Upper lobe of left lung (tissue), 6 donors: ENCODE data around the gene PSAP. TPM values are rescaled to one million over a fixed set of nuclear protein-coding genes. Genes with fewer than 3 reads are reported as not detected.
"Not testable (repeated sequence)": the region's sequence is repeated elsewhere in the genome, so short reads cannot be mapped to it uniquely, and the experiment has no call there.

Source experiments
- ATAC-seq, 2 donors: fragments of 200-7000 bp; cut with Tn5 transposase; one replicate each; pipeline ENCODE4 v1.9.1; 2022; ENCODE audit warnings: mild to moderate bottlenecking in 2 of 2, moderate library complexity in 2 of 2; ENCODE audit not compliant: low FRiP score in 2 of 2
- DNase-seq, 2 donors: peaks; one replicate each; pipeline ENCODE4 v3.0.0-alpha.2; 2019 to 2020
- H3K27ac ChIP-seq, 4 donors: fragments of 200-600 bp; sonication (generic); one replicate each; pipeline ENCODE4 v1.5.1; 2016 to 2019
- H3K27me3 ChIP-seq, 4 donors: fragments of 200-600 bp; sonication (generic); one replicate each; pipeline ENCODE4 v1.5.1; 2017 to 2019
- H3K36me3 ChIP-seq, 4 donors: fragments of 200-600 bp; sonication (generic); one replicate each; pipeline ENCODE4 v1.5.1; 2016 to 2019
- H3K4me1 ChIP-seq, 4 donors: fragments of 200-600 bp; sonication (generic); one replicate each; pipeline ENCODE4 v1.5.1; 2018 to 2019
- H3K4me3 ChIP-seq, 4 donors: fragments of 200-600 bp; sonication (generic); one replicate each; pipeline ENCODE4 v1.5.1; 2017 to 2019; ENCODE audit warnings: mild to moderate bottlenecking in 2 of 4, moderate library complexity in 1 of 4
- H3K9me3 ChIP-seq, 4 donors: fragments of 200-600 bp; sonication (generic); one replicate each; pipeline ENCODE4 v1.5.1; 2018 to 2019
- CTCF ChIP-seq, 6 experiments: fragments of 450-650 bp in 4 of 6; fragments of 200-600 bp in 2 of 6; sonication (generic) in 2 of 6; IDR thresholded peaks; one replicate each; pipeline ENCODE4 v1.5.1; 2016 to 2019; ENCODE audit warnings: antibody characterized with exemption in 6 of 6
- EP300 ChIP-seq, 4 donors: sonication (generic); formaldehyde crosslinking; IDR thresholded peaks; one replicate each; pipeline ENCODE4 v1.5.1; 2017; ENCODE audit warnings: antibody characterized with exemption in 4 of 4, control low read depth in 2 of 4
- POLR2A ChIP-seq, 4 donors: fragments of 450-650 bp; IDR thresholded peaks; one replicate each; pipeline ENCODE4 v1.5.1; 2016 to 2017; ENCODE audit warnings: antibody characterized with exemption in 4 of 4, mild to moderate bottlenecking in 2 of 4
- POLR2AphosphoS5 ChIP-seq, 2 donors: sonication (generic); formaldehyde crosslinking; IDR thresholded peaks; one replicate each; pipeline ENCODE4 v1.5.1; 2017; ENCODE audit warnings: antibody characterized with exemption in 2 of 2
- WGBS, 2 donors: methylation state at CpG; one replicate each; pipeline ENCODE4 v1.1.5; 2017 to 2018; 5-methylcytosine and 5-hydroxymethylcytosine counted together
- total RNA-seq, 6 donors: library from RNA; depleted of rRNA in 4 of 6; stranded (reverse); fragments of >200 nt in 4 of 6; gene quantifications; one replicate each; pipeline versions ENCODE4 v1.1.0 to v1.2.1, GENCODE V29; 2016 to 2021
- donor health status: DM: no; HTN: no; CAD: no; lungs with moderate emphysema.
- donor health status: DM: no; HTN: yes; CAD: no; lungs with severe emphysema.

PSAP gene
- total RNA-seq, 6 donors from 2014 or later, result 776 to 2,056 (median 1,236) TPM

- Histone ChIP-seq H3K27me3 (no peaks in the 10 kb centered on the region), H3K4me3 (peak overlapping the region in 3 of 4 donors; percentile 41 to 53 (median 52)), H3K9me3 (no peaks in the 10 kb centered on the region), H3K27ac (peak overlapping the region; percentile 77 to 83 (median 80)), H3K4me1 (peaks cover 13 to 29% (median 21%) of the 10 kb centered on the region in 4 donors), H3K36me3 (no peaks in the 10 kb centered on the region)
- ATAC-seq (no peak), DNase-seq (no peak)
- 64% methylated on average over 8 of the region's 8 CpGs for whole genome bisulfite sequencing, 2 donors
- TF ChIP-seq EP300 (IDR thresholded peaks at IDR 0.05) (no peak), POLR2AphosphoS5 (IDR thresholded peaks at IDR 0.05) (no peak), POLR2A (IDR thresholded peaks at IDR 0.05) (no peak), CTCF (IDR thresholded peaks at IDR 0.05) (no peak)
Observed at GRCh38 chr10:71888248-71888622, 37.2 kb upstream of the PSAP start.

GRCh38 chr10:71887743-71888142 lies 36.7 kb upstream of the PSAP start:
- ATAC-seq (no peak), DNase-seq (no peak)
- no peaks in the 10 kb centered on the region for H3K9me3 ChIP-seq
- no peaks in the 10 kb centered on the region for H3K27me3 ChIP-seq
- TF ChIP-seq POLR2AphosphoS5 (IDR thresholded peaks at IDR 0.05), result no peak
- TF ChIP-seq CTCF (IDR thresholded peaks at IDR 0.05), result no peak
- TF ChIP-seq POLR2A (IDR thresholded peaks at IDR 0.05), result no peak
- TF ChIP-seq EP300 (IDR thresholded peaks at IDR 0.05), result no peak
- peaks cover 13 to 30% (median 21%) of the 10 kb centered on the region in 4 donors for H3K4me1 ChIP-seq
- no peaks in the 10 kb centered on the region for H3K36me3 ChIP-seq
- 74 to 83% methylated on average over 4 of the region's 4 CpGs for whole genome bisulfite sequencing, 2 donors
- H3K4me3 ChIP-seq, result no peak overlapping the region
- peak overlapping the region in 3 of 4 donors; percentile 77 to 83 (median 80) for H3K27ac ChIP-seq

- WGBS, 2 donors, result 62 to 75% methylated on average over 10 of the region's 10 CpGs
- peaks cover 0 to 14% (median 2%) of the 10 kb centered on the region in 4 donors for H3K4me1 ChIP-seq
- H3K4me3 ChIP-seq, result no peak overlapping the region
- TF ChIP-seq CTCF (IDR thresholded peaks at IDR 0.05) (no peak), EP300 (IDR thresholded peaks at IDR 0.05) (no peak)
- no peaks in the 10 kb centered on the region for H3K9me3 ChIP-seq
- H3K36me3 ChIP-seq, result no peaks in the 10 kb centered on the region
- H3K27ac ChIP-seq, result peak overlapping the region in 1 of 4 donors; percentile 12
- no peak for ATAC-seq
- no peaks in the 10 kb centered on the region for H3K27me3 ChIP-seq
- no peak for DNase-seq
Observed at GRCh38 chr10:71882813-71883659, 32.0 kb upstream of the PSAP start.

- no peaks in the 10 kb centered on the region for H3K9me3 ChIP-seq
- peak overlapping the region in 1 of 4 donors; percentile 39 for H3K27ac ChIP-seq
- H3K36me3 ChIP-seq, result no peaks in the 10 kb centered on the region
- H3K27me3 ChIP-seq, result no peaks in the 10 kb centered on the region
- no peak overlapping the region for H3K4me3 ChIP-seq
- TF ChIP-seq POLR2A (IDR thresholded peaks at IDR 0.05) (no peak), EP300 (IDR thresholded peaks at IDR 0.05) (no peak)
- H3K4me1 ChIP-seq, result peaks cover 0 to 14% (median 0%) of the 10 kb centered on the region in 4 donors
- ATAC-seq, result no peak
- WGBS, 2 donors, result 86 to 89% methylated on average over 7 to 9 of the region's 9 CpGs
- DNase-seq, result no peak
Observed at GRCh38 chr10:71881647-71882355, 30.8 kb upstream of the PSAP start.

- DNase-seq, ATAC-seq, H3K4me3 ChIP-seq, H3K27me3 ChIP-seq, H3K9me3 ChIP-seq, H3K36me3 ChIP-seq: not testable (repeated sequence)
- WGBS, 2 donors, result 83 to 93% methylated on average over 2 of the region's 2 CpGs
- peak overlapping the region in 1 of 4 donors; percentile 39 for H3K27ac ChIP-seq
- H3K4me1 ChIP-seq, result peaks cover 0 to 14% (median 0%) of the 10 kb centered on the region in 4 donors
Observed at GRCh38 chr10:71881307-71881624, 30.2 kb upstream of the PSAP start.
